ENCODE data around the gene ZBTB42. TPM values are rescaled to one million over a fixed set of nuclear protein-coding genes. Genes with fewer than 3 reads are reported as not detected.

Gene ZBTB42
- total RNA-seq, 1 donor from 2014 or later: 2.4 TPM

DNA sequence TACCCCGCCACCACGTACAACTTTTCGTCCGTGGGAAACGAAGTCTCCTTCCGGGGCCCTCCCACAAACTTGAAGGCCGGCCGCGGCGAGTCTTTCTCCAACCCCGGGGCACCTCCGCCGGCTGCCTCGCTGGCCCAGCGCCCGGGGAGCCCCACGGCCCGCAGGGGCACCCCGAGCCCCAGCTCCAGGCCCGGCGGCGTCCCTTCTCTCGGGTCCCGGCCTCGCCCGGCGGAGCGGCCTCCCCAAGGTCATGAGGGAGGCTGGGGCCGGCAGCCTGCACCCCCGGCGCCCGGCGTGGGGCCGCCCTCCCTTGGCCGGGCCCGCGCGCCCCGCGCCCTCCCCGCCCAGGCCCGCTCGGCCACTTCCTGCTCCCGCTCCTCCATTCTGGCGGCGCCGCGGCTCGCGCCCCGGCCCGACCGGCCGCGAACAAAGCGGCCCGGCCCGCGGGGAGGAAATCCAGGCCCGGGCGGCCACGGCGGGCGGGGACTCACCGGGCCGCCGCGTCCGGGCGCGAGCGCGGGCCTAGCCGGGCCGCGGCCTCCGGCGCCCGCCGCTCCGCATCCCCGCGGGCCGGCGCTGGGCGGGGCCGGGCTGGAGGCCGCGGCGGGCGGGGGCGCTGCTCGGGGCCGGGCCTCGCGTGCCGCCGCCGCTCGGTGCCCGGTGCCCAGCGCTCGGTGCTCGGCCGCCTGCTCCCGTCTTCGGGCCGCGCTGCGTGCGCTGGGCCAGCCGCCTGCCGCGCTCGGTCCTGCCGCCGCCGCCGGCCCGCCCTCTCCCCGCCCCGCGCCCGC, 5.7 kb upstream of the ZBTB42 start, which contains the start of gene AKT1:
TSS of gene AKT1 (minus strand) at position 756 of the 788 bp plus-strand sequence. CDS start 3,105 bp downstream, outside the sequence.
- peak within 1 kb of the TSS; percentile 86 for H3K27ac Mint-ChIP-seq (ENCODE audit: unreplicated experiment)
- TF ChIP-seq, protein P1, sequence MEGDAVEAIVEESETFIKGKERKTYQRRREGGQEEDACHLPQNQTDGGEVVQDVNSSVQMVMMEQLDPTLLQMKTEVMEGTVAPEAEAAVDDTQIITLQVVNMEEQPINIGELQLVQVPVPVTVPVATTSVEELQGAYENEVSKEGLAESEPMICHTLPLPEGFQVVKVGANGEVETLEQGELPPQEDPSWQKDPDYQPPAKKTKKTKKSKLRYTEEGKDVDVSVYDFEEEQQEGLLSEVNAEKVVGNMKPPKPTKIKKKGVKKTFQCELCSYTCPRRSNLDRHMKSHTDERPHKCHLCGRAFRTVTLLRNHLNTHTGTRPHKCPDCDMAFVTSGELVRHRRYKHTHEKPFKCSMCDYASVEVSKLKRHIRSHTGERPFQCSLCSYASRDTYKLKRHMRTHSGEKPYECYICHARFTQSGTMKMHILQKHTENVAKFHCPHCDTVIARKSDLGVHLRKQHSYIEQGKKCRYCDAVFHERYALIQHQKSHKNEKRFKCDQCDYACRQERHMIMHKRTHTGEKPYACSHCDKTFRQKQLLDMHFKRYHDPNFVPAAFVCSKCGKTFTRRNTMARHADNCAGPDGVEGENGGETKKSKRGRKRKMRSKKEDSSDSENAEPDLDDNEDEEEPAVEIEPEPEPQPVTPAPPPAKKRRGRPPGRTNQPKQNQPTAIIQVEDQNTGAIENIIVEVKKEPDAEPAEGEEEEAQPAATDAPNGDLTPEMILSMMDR (IDR thresholded peaks at IDR 0.05; ENCODE audit: unreplicated experiment): no peak
- no peak for DNase-seq (ENCODE audit: low spot score)

DNA sequence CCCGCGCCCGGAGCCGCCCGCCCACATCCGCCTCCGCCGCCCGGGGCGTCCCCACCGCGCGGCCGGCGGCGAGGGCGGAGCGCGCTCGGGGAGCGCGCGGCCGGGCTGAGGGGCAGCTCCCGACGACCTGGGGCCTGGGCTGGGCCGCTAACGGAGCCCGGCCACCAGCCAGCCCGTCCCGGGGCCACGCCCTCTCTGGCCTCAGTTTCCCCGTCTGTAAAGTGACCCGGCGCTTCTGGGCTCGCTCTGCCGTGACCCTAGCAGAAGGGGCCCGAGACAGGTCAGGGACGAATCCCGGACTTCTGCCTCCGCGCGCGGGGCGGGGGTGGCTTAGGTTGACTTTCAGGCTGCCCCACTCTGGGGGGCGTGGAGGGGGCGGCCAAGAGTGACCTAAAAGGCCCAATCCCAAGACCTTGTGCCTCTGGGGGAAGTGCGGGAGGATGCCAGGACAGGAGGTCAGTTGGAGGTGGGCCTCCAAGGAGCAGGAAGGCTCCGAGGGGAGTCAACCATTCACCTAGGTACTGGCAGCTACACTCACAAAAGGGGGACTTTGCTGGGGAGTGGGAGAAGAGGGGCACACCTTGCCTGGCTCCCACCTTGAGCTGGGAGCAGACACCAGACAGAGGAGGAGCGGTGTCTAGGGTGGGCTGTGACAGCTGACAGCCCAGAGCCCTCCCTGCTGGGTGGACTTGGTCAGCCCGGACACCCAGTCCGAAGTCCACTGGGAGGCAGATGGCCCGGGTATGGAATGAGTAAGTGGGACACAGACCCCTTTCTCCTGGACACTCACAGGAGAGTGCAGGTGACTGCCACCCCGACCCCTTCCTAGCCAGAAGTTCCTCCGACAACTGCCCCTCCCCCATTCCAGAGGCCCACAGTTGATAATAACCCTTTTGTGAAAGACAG, 4.9 kb upstream of the ZBTB42 start:
- peak; percentile 65 for DNase-seq (ENCODE audit: low spot score)
- H3K36me3 Mint-ChIP-seq (ENCODE audit: low read depth, unreplicated experiment): peaks cover 9% of the 10 kb centered on the region
- H3K27ac Mint-ChIP-seq (ENCODE audit: unreplicated experiment): peak overlapping the region; percentile 42
- peaks cover 31% of the 10 kb centered on the region for H3K27me3 Mint-ChIP-seq (ENCODE audit: unreplicated experiment)
- H3K9me3 Mint-ChIP-seq (ENCODE audit: unreplicated experiment): no peaks in the 10 kb centered on the region
- peaks cover 31% of the 10 kb centered on the region for H3K4me1 Mint-ChIP-seq (ENCODE audit: unreplicated experiment)
- peak overlapping the region; percentile 82 for H3K4me3 Mint-ChIP-seq (ENCODE audit: unreplicated experiment)
- TF ChIP-seq, protein P1 (IDR thresholded peaks at IDR 0.05; ENCODE audit: unreplicated experiment): no peak

More for the DNA sequence above, 5.7 kb upstream of the ZBTB42 start, which contains the start of gene AKT1:
- peaks cover 32% of the 10 kb centered on the region for H3K27me3 Mint-ChIP-seq (ENCODE audit: unreplicated experiment)
- peaks cover 31% of the 10 kb centered on the region for H3K4me1 Mint-ChIP-seq (ENCODE audit: unreplicated experiment)
- peaks cover 9% of the 10 kb centered on the region for H3K36me3 Mint-ChIP-seq (ENCODE audit: low read depth, unreplicated experiment)
- H3K9me3 Mint-ChIP-seq (ENCODE audit: unreplicated experiment): no peaks in the 10 kb centered on the region
- H3K4me3 Mint-ChIP-seq (ENCODE audit: unreplicated experiment): peak within 1 kb of the TSS; percentile 93

DNA sequence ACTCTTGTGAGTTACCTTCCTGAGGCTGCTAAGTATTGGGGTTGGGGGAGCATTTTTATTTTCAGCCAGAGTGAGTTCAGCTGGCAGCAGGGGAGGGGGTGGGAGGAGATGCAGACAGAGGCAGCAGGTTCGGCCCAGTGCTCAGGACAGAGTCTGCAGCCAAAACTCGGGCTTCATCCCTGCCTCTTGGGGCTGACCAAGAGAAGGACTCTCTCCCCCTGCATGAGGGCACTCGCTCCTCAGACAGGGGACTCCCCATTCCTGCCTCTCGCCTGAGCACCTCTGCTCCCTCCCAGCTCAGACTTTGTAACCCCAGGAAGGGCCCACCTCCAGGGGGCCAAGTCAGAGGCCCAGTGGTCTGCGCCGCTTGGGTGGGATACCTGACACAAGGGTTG, 4.2 kb upstream of the ZBTB42 start:
- DNase-seq (ENCODE audit: low spot score): no peak
- Mint-ChIP-seq H3K4me1 (ENCODE audit: unreplicated experiment) (peaks cover 31% of the 10 kb centered on the region), H3K36me3 (ENCODE audit: low read depth, unreplicated experiment) (peaks cover 6% of the 10 kb centered on the region), H3K4me3 (ENCODE audit: unreplicated experiment) (peak overlapping the region; percentile 82), H3K9me3 (ENCODE audit: unreplicated experiment) (no peaks in the 10 kb centered on the region), H3K27ac (ENCODE audit: unreplicated experiment) (no peak overlapping the region), H3K27me3 (ENCODE audit: unreplicated experiment) (peaks cover 27% of the 10 kb centered on the region)
- TF ChIP-seq, protein P1 (IDR thresholded peaks at IDR 0.05; ENCODE audit: unreplicated experiment): no peak

DNA sequence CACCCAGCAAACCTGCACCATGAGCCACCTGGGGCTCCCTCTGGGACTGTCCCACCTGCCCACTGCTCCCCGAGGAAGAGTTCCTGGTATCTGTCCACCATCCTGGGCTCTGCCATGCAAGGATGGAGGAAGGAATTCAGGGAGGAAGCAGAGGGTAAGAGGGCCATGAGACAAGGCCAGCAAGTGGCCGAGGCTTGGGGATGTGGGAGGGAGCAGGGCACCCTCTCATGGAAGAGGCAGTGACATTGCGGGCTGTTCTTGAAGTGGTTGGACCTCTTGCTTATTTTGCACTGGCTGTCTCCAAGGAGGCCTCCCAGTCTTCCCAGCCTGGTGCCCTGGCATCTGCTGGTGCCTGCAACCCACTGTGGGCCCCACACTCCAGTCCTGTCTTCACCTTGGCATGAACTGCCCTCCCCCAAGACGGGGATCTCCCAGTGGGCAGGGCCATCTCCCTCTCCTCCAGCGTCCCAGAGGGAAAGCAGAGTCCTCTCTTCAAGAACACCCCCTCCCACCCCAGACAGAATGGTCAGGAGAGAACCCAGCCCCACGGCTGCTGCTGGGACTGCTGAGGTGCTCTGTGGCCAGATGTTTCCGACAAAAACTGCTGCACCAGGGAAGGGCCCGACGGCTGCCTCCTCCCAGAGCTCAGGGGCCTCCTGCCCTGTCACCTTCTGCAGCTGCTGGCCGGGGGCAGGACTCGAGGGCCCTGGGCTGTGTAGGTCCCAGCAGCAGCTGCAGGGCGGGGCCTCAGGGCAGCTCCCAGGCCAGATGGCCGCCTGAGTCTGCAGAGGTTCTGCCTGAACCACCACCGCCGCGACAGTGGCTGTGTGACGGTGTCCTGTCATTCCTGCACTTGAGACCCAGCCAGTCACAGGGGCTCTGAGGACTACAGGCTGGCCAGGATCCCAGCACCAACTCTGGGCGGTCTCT, 3.5 kb upstream of the ZBTB42 start:
- no peak for DNase-seq (ENCODE audit: low spot score)
- TF ChIP-seq, protein P1 (IDR thresholded peaks at IDR 0.05; ENCODE audit: unreplicated experiment): no peak
- H3K27ac Mint-ChIP-seq (ENCODE audit: unreplicated experiment): no peak overlapping the region
- H3K36me3 Mint-ChIP-seq (ENCODE audit: low read depth, unreplicated experiment): peaks cover 5% of the 10 kb centered on the region
- H3K9me3 Mint-ChIP-seq (ENCODE audit: unreplicated experiment): no peaks in the 10 kb centered on the region
- H3K4me1 Mint-ChIP-seq (ENCODE audit: unreplicated experiment): peaks cover 31% of the 10 kb centered on the region
- no peak overlapping the region for H3K4me3 Mint-ChIP-seq (ENCODE audit: unreplicated experiment)
- H3K27me3 Mint-ChIP-seq (ENCODE audit: unreplicated experiment): peaks cover 30% of the 10 kb centered on the region
